AG09319 (cell line): ENCODE results near the gene PPP1R1B.

ENCODE experiments used
- DNase-seq: peaks from one replicate; pipeline ENCODE4 v3.0.0-alpha.2; 2010; ENCODE audit warnings: low read depth; ENCODE audit errors: extremely low read depth
- CTCF ChIP-seq: IDR thresholded peaks from 2 replicates; pipeline ENCODE4 v1.5.1; 2011; ENCODE audit warnings: low read depth, mild to moderate bottlenecking, inconsistent platforms, low read length, moderate library complexity

The PPP1R1B gene

GRCh38 chr17:39626171-39627046, at the start of gene PPP1R1B:
TSS of gene PPP1R1B (plus strand) at chr17:39626952. CDS start at chr17:39627393, 441 bp downstream.
- no peak for DNase-seq
- TF ChIP-seq CTCF, result no peak

- TF ChIP-seq CTCF, result no peak
- no peak for DNase-seq
These were observed 48.5 kb upstream of the PPP1R1B start for GRCh38 chr17:39578272-39578671.

GRCh38 chr17:39579318-39580081, 47.3 kb upstream of the PPP1R1B start:
- no peak for DNase-seq

GRCh38 chr17:39580082-39580468, 46.7 kb upstream of the PPP1R1B start:
- DNase-seq, result no peak
- no peak for TF ChIP-seq CTCF

More at GRCh38 chr17:39579318-39580081, 47.3 kb upstream of the PPP1R1B start:
- TF ChIP-seq CTCF, result no peak

GRCh38 chr17:39581071-39581758, 45.5 kb upstream of the PPP1R1B start:
- TF ChIP-seq CTCF, result no peak
- DNase-seq, result no peak

- TF ChIP-seq CTCF, result no peak
- DNase-seq, result no peak
These were observed 45.0 kb upstream of the PPP1R1B start for GRCh38 chr17:39581759-39582085.
